Ishikawa (cell line): Measurements from ENCODE around the gene PRPF40A.

Source experiments
- CEBPB ChIP-seq: IDR thresholded peaks from 2 replicates; pipeline ENCODE4 v1.6.1; 2012
- CREB1 ChIP-seq: IDR thresholded peaks from 2 replicates; pipeline ENCODE4 v1.6.1; 2012; ENCODE audit warnings: low read depth
- EGR1 ChIP-seq: IDR thresholded peaks from 2 replicates; pipeline ENCODE4 v1.6.1; 2012
- EP300 ChIP-seq: IDR thresholded peaks from 2 replicates; pipeline ENCODE4 v1.6.1; 2012; ENCODE audit warnings: borderline replicate concordance
- FOXM1 ChIP-seq: IDR thresholded peaks from 2 replicates; pipeline ENCODE4 v1.6.1; 2012; ENCODE audit warnings: low read depth, borderline replicate concordance
- MAX ChIP-seq: IDR thresholded peaks from 2 replicates; pipeline ENCODE4 v1.6.1; 2012
- NFIC ChIP-seq: IDR thresholded peaks from 2 replicates; pipeline ENCODE4 v1.6.1; 2012
- RAD21 ChIP-seq: IDR thresholded peaks from 2 replicates; pipeline ENCODE4 v1.6.1; 2012; ENCODE audit warnings: low read depth
- TAF1 ChIP-seq: IDR thresholded peaks from 2 replicates; pipeline ENCODE4 v1.6.1; 2012; ENCODE audit warnings: low read depth, mild to moderate bottlenecking
- TCF12 ChIP-seq: IDR thresholded peaks from 2 replicates; pipeline ENCODE4 v1.6.1; 2012; ENCODE audit warnings: low read depth
- TEAD4 ChIP-seq: IDR thresholded peaks from 2 replicates; pipeline ENCODE4 v1.6.1; 2012
- USF1 ChIP-seq: IDR thresholded peaks from 2 replicates; pipeline ENCODE4 v1.6.1; 2012
- YY1 ChIP-seq: IDR thresholded peaks from 2 replicates; pipeline ENCODE4 v1.6.1; 2012; ENCODE audit warnings: low read depth
- ZBTB7A ChIP-seq: IDR thresholded peaks from 2 replicates; pipeline ENCODE4 v1.6.1; 2012; ENCODE audit warnings: low read depth
- TF ChIP-seq, protein P1 (sequence below): IDR thresholded peaks from 2 replicates; pipeline ENCODE4 v1.6.1; 2012; ENCODE audit warnings: low read depth, mild to moderate bottlenecking

Gene PRPF40A

DNA sequence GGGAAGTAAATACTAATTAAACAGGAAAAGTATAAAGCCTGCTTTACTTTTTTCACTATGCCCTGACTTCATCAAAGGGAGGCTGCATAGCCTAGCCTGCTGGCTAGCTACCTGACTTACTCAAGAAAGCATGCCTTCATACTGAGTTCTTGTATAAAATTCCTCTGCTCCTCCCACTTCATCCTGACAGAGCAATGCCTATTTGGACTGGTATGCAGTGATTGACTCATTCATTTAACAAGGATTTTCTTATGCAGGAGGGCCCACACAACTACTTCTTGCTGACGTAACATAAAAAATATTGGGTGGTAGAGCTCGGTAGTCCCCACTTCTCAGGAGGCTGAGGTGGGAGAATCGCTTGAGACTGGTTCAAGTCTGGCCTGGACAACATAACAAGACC, 70.5 kb downstream of the PRPF40A start:
- no peak for TF ChIP-seq CREB1
- TF ChIP-seq TAF1 = no peak
- no peak for TF ChIP-seq RAD21

GRCh38 chr2:152646264-152646663, 71.0 kb downstream of the PRPF40A start:
- no peak for TF ChIP-seq TCF12
- no peak for TF ChIP-seq USF1
- TF ChIP-seq TAF1 = no peak
- TF ChIP-seq ZBTB7A = no peak
- no peak for TF ChIP-seq EGR1
- no peak for TF ChIP-seq FOXM1

DNA sequence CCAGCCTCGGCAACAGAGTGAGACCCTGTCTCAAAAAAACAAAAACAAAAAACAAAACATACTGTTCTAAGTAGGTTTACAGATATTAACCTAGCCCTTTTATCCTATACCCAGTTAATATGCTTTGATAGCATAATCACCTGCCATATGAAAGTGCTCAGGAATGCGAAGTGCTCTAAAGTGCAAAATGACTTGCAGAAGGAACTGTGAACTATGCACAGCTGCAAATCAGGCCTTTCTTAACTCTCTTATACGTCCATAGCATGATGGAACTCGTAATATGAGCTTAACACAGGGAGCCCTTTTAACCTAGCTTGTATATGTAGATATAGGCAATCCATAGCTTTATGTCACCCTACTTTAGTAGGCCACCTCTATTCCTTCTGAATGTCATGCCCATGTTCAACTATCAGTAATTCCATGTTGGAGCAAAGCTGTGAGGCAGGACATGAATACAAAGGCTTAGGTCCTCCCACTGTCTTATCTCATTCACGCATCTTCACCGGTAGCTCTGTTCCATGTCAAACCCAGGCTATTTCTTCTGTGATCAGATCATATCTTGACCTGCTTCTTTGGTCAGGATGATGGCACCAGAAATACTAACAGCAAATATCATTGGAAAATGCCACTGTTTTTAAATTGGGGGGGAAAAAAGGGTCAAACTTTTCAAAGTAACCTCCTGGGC, 72.9 kb downstream of the PRPF40A start:
- TF ChIP-seq TCF12 = no peak
- TF ChIP-seq, protein P1, sequence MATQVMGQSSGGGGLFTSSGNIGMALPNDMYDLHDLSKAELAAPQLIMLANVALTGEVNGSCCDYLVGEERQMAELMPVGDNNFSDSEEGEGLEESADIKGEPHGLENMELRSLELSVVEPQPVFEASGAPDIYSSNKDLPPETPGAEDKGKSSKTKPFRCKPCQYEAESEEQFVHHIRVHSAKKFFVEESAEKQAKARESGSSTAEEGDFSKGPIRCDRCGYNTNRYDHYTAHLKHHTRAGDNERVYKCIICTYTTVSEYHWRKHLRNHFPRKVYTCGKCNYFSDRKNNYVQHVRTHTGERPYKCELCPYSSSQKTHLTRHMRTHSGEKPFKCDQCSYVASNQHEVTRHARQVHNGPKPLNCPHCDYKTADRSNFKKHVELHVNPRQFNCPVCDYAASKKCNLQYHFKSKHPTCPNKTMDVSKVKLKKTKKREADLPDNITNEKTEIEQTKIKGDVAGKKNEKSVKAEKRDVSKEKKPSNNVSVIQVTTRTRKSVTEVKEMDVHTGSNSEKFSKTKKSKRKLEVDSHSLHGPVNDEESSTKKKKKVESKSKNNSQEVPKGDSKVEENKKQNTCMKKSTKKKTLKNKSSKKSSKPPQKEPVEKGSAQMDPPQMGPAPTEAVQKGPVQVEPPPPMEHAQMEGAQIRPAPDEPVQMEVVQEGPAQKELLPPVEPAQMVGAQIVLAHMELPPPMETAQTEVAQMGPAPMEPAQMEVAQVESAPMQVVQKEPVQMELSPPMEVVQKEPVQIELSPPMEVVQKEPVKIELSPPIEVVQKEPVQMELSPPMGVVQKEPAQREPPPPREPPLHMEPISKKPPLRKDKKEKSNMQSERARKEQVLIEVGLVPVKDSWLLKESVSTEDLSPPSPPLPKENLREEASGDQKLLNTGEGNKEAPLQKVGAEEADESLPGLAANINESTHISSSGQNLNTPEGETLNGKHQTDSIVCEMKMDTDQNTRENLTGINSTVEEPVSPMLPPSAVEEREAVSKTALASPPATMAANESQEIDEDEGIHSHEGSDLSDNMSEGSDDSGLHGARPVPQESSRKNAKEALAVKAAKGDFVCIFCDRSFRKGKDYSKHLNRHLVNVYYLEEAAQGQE = no peak
- TF ChIP-seq RAD21 = no peak
- no peak for TF ChIP-seq YY1
- no peak for TF ChIP-seq CEBPB

- no peak for TF ChIP-seq RAD21
- TF ChIP-seq, protein P1 = no peak
- TF ChIP-seq USF1 = no peak
- no peak for TF ChIP-seq CEBPB
- TF ChIP-seq EGR1 = no peak
- no peak for TF ChIP-seq NFIC
Observed at GRCh38 chr2:152638590-152638989, 78.7 kb downstream of the PRPF40A start.

- no peak for TF ChIP-seq TEAD4
Observed at GRCh38 chr2:152638056-152638455, 79.2 kb downstream of the PRPF40A start.

- no peak for TF ChIP-seq EGR1
- TF ChIP-seq FOXM1 = no peak
- TF ChIP-seq, protein P1 = no peak
- no peak for TF ChIP-seq CEBPB
- no peak for TF ChIP-seq CREB1
- TF ChIP-seq USF1 = no peak
- TF ChIP-seq ZBTB7A = no peak
- TF ChIP-seq TAF1 = no peak
- no peak for TF ChIP-seq MAX
- TF ChIP-seq NFIC = no peak
- no peak for TF ChIP-seq EP300
- TF ChIP-seq YY1 = no peak
- no peak for TF ChIP-seq TEAD4
- no peak for TF ChIP-seq TCF12
- TF ChIP-seq RAD21 = no peak
Observed at GRCh38 chr2:152637251-152637650, 80.0 kb downstream of the PRPF40A start.
